ENCODE measurements around the gene ZNF436.

GRCh38 chr1:23341931-23342692 is 27.5 kb downstream of the ZNF436 start:
- TF ChIP-seq POLR2AphosphoS5 (IDR thresholded peaks at IDR 0.05; ENCODE audit: low read depth) (no peak), REST (IDR thresholded peaks at IDR 0.05; ENCODE audit: unreplicated experiment) (no peak), EZH2 (IDR thresholded peaks at IDR 0.05; ENCODE audit: low read depth, unreplicated experiment) (no peak), CREB1 (CRISPR knock-in tag; IDR thresholded peaks at IDR 0.05; ENCODE audit: low read depth) (no peak), JUNB (IDR thresholded peaks at IDR 0.05; ENCODE audit: unreplicated experiment) (no peak), EZH2phosphoT487 (IDR thresholded peaks at IDR 0.05; ENCODE audit: unreplicated experiment) (no peak), ZNF114 (CRISPR knock-in tag; IDR thresholded peaks at IDR 0.05) (no peak), ETS1 (IDR thresholded peaks at IDR 0.05) (no peak), NANOG (IDR thresholded peaks at IDR 0.05; ENCODE audit: borderline replicate concordance) (no peak), ZNF331 (CRISPR knock-in tag; IDR thresholded peaks at IDR 0.05; ENCODE audit: low read depth) (no peak), STAT1 (IDR thresholded peaks at IDR 0.05; ENCODE audit: unreplicated experiment) (no peak), ZNF462 (CRISPR knock-in tag; IDR thresholded peaks at IDR 0.05) (no peak)
- TF ChIP-seq, protein P1, sequence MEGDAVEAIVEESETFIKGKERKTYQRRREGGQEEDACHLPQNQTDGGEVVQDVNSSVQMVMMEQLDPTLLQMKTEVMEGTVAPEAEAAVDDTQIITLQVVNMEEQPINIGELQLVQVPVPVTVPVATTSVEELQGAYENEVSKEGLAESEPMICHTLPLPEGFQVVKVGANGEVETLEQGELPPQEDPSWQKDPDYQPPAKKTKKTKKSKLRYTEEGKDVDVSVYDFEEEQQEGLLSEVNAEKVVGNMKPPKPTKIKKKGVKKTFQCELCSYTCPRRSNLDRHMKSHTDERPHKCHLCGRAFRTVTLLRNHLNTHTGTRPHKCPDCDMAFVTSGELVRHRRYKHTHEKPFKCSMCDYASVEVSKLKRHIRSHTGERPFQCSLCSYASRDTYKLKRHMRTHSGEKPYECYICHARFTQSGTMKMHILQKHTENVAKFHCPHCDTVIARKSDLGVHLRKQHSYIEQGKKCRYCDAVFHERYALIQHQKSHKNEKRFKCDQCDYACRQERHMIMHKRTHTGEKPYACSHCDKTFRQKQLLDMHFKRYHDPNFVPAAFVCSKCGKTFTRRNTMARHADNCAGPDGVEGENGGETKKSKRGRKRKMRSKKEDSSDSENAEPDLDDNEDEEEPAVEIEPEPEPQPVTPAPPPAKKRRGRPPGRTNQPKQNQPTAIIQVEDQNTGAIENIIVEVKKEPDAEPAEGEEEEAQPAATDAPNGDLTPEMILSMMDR (conservative IDR thresholded peaks at IDR 0.05; ENCODE audit: low read depth in 2 of 2): no peak

Measured in GM23338 (cell line).